ENCODE results near the gene CES3.

The CES3 gene

GRCh38 chr16:66945939-66946338 lies 15.1 kb upstream of the CES3 start:
- no peaks in the 10 kb centered on the region for H4K20me1 ChIP-seq (ENCODE audit: insufficient read depth, low read length, poor library complexity, severe bottlenecking)
- TF ChIP-seq CTCF (conservative IDR thresholded peaks at IDR 0.05; ENCODE audit: low read length) (no peak), EZH2phosphoT487 (IDR thresholded peaks at IDR 0.05; ENCODE audit: borderline replicate concordance) (no peak)
- H3K36me3 ChIP-seq (ENCODE audit: insufficient read depth, low read length), result peaks cover 7% of the 10 kb centered on the region; the same call in 1 of the 2 replicates
- H3K9me2 ChIP-seq (replicated peaks; ENCODE audit: low read depth, low read length), result no peaks in the 10 kb centered on the region
- H2AFZ ChIP-seq (ENCODE audit: low read length), result no peak overlapping the region
- H3K9ac ChIP-seq (ENCODE audit: low read depth, low read length, poor library complexity, severe bottlenecking), result no peak overlapping the region
- H3K79me2 ChIP-seq (ENCODE audit: insufficient read depth, low read length), result no peaks in the 10 kb centered on the region
- no peaks in the 10 kb centered on the region for H3K4me1 ChIP-seq (ENCODE audit: insufficient read depth, low read length, poor library complexity, severe bottlenecking)
- no peaks in the 10 kb centered on the region for H3F3A ChIP-seq (ENCODE audit: low read depth)
- H3K4me3 ChIP-seq (ENCODE audit: low read length, poor library complexity, severe bottlenecking), result no peak overlapping the region
- H3K4me2 ChIP-seq (ENCODE audit: low read depth, low read length, poor library complexity, severe bottlenecking), result no peak overlapping the region
- H3K27me3 ChIP-seq (ENCODE audit: insufficient read depth, low read length, poor library complexity, severe bottlenecking), result no peaks in the 10 kb centered on the region
- no peaks in the 10 kb centered on the region for H3K9me3 ChIP-seq (ENCODE audit: insufficient read depth, low read depth, low read length)

GRCh38 chr16:66946541-66946940 lies 14.5 kb upstream of the CES3 start:
- Histone ChIP-seq H3K9me3 (ENCODE audit: insufficient read depth, low read depth, low read length) (no peaks in the 10 kb centered on the region), H3K9ac (ENCODE audit: low read depth, low read length, poor library complexity, severe bottlenecking) (no peak overlapping the region), H3K4me1 (ENCODE audit: insufficient read depth, low read length, poor library complexity, severe bottlenecking) (no peaks in the 10 kb centered on the region), H4K20me1 (ENCODE audit: insufficient read depth, low read length, poor library complexity, severe bottlenecking) (no peaks in the 10 kb centered on the region), H3K79me2 (ENCODE audit: insufficient read depth, low read length) (no peaks in the 10 kb centered on the region), H3K4me2 (ENCODE audit: low read depth, low read length, poor library complexity, severe bottlenecking) (no peak overlapping the region), H3K27me3 (ENCODE audit: insufficient read depth, low read length, poor library complexity, severe bottlenecking) (no peaks in the 10 kb centered on the region), H3K4me3 (ENCODE audit: low read length, poor library complexity, severe bottlenecking) (no peak overlapping the region), H3K36me3 (ENCODE audit: insufficient read depth, low read length) (peaks cover 7% of the 10 kb centered on the region; the same call in 1 of the 2 replicates), H2AFZ (ENCODE audit: low read length) (no peak overlapping the region), H3F3A (ENCODE audit: low read depth) (no peaks in the 10 kb centered on the region), H3K9me2 (replicated peaks; ENCODE audit: low read depth, low read length) (no peaks in the 10 kb centered on the region)
- TF ChIP-seq EZH2phosphoT487 (IDR thresholded peaks at IDR 0.05; ENCODE audit: borderline replicate concordance), result no peak
- TF ChIP-seq CTCF (conservative IDR thresholded peaks at IDR 0.05; ENCODE audit: low read length), result no peak

DNA sequence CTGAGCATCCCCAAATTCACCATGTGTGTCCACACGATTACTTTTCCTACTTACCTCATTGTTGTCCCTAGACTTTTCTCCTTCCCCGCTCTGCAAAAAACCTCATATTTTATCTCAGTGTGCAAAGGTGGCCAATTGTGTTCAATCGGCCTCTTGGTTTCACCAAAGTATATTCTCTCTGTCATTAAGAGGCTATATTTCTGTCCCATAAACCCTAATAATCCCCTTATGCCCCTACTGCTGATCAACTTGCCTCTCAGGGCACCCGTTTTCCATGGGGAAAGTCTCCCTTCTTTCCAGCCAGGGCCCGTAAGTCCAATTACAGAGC lies 14.1 kb upstream of the CES3 start:
- TF ChIP-seq EZH2phosphoT487 (IDR thresholded peaks at IDR 0.05; ENCODE audit: borderline replicate concordance) (no peak), CTCF (conservative IDR thresholded peaks at IDR 0.05; ENCODE audit: low read length) (no peak)
- Histone ChIP-seq H3K4me1 (ENCODE audit: insufficient read depth, low read length, poor library complexity, severe bottlenecking) (no peaks in the 10 kb centered on the region), H3K9me3 (ENCODE audit: insufficient read depth, low read depth, low read length) (no peaks in the 10 kb centered on the region), H3K4me2 (ENCODE audit: low read depth, low read length, poor library complexity, severe bottlenecking) (no peak overlapping the region), H4K20me1 (ENCODE audit: insufficient read depth, low read length, poor library complexity, severe bottlenecking) (no peaks in the 10 kb centered on the region), H3K79me2 (ENCODE audit: insufficient read depth, low read length) (no peaks in the 10 kb centered on the region), H3F3A (ENCODE audit: low read depth) (no peaks in the 10 kb centered on the region), H3K9me2 (replicated peaks; ENCODE audit: low read depth, low read length) (no peaks in the 10 kb centered on the region), H3K4me3 (ENCODE audit: low read length, poor library complexity, severe bottlenecking) (no peak overlapping the region), H3K9ac (ENCODE audit: low read depth, low read length, poor library complexity, severe bottlenecking) (no peak overlapping the region), H2AFZ (ENCODE audit: low read length) (no peak overlapping the region), H3K36me3 (ENCODE audit: insufficient read depth, low read length) (peaks cover 5% of the 10 kb centered on the region; the same call in 1 of the 2 replicates), H3K27me3 (ENCODE audit: insufficient read depth, low read length, poor library complexity, severe bottlenecking) (no peaks in the 10 kb centered on the region)
